ENCODE results near the gene YEATS2. TPM values are rescaled to one million over a fixed set of nuclear protein-coding genes. Genes with fewer than 3 reads are reported as not detected.
A peak's percentile ranks its signal among the peaks of the same experiment; 100 is the strongest.

The YEATS2 gene
- polyA plus RNA-seq, 3 donors = 4.2 to 33.0 (median 5.0) TPM

DNA sequence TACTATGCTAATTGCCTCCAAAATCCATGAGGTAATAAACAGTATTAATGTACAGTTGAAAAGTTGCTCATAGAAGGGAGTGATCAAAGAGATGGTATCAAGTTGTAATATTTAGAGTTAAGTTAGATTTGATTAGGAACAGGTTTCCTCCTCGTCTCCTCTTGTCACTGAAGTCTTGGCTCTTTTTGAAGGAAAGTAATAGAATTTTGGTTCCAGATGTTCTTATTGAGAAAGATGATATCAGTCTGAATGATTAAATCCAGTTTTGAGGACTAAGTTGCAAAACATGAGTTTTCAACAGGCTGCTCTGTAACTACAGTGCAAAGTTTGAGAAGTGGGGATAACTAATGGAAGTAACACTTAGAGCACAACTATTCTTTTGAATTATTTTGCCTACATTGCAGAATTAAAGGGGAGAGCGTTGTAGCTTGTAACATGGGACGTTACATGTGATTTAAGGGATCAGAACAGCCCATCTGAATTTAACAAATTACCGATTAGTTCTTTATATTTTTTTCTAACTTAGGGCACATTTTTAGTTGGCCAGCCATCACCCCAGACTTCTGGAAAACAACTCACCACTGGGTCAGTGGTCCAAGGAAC, 79.5 kb downstream of the YEATS2 start:
- Histone ChIP-seq H2AFZ (ENCODE audit: insufficient read depth, low read depth, low read length, poor library complexity, severe bottlenecking) (no peak overlapping the region), H3K27me3 (ENCODE audit: control insufficient read depth in 2 of 2, insufficient read depth in 2 of 2, low read length in 2 of 2) (no peaks in the 10 kb centered on the region), H3K4me2 (replicated peaks; ENCODE audit: extremely low read depth, low read length, poor library complexity, severe bottlenecking) (peak overlapping the region; percentile 25), H3K79me2 (ENCODE audit: insufficient read depth, low read length) (peaks cover 14% of the 10 kb centered on the region), H3K4me1 (ENCODE audit: control insufficient read depth in 1 of 2, insufficient read depth in 2 of 2, low read length in 2 of 2) (peaks cover 46 to 56% of the 10 kb centered on the region in 2 donors), H3K27ac (ENCODE audit: low read depth in 1 of 2, low read length in 2 of 2) (peak overlapping the region; percentile 52 to 68), H3K36me3 (replicated peaks in 1 of 2; ENCODE audit: control insufficient read depth in 1 of 2, insufficient read depth in 2 of 2, low read length in 2 of 2) (peaks cover 25 to 49% of the 10 kb centered on the region in 2 donors), H3K9ac (ENCODE audit: insufficient read depth, low read length, poor library complexity, severe bottlenecking) (no peak overlapping the region), H3K9me3 (replicated peaks in 1 of 2; ENCODE audit: control insufficient read depth in 1 of 2, insufficient read depth in 1 of 2, low read length in 2 of 2) (no peaks in the 10 kb centered on the region), H4K20me1 (ENCODE audit: insufficient read depth, low read length) (no peaks in the 10 kb centered on the region), H3K4me3 (replicated peaks in 1 of 3; ENCODE audit: low read depth in 2 of 3, low read length in 3 of 3) (peak overlapping the region in 1 of 3 experiments; percentile 54)
- WGBS (ENCODE audit: insufficient coverage) = no CpG with 5 or more reads among the region's 4 CpGs
- no peak for TF ChIP-seq CTCF (IDR thresholded peaks at IDR 0.05)
- Mint-ChIP-seq H3K4me3 (no peak overlapping the region), H3K36me3 (peaks cover 48 to 64% of the 10 kb centered on the region in 2 donors), H3K27me3 (ENCODE audit: low read depth in 3 of 3) (no peaks in the 10 kb centered on the region), H3K4me1 (peaks cover 45% of the 10 kb centered on the region), H3K9me3 (peaks cover 0 to 2% (median 0%) of the 10 kb centered on the region in 7 donors), H3K27ac (peak overlapping the region in 4 of 7 donors; percentile 82 to 93 (median 90))
- intact Hi-C loops (cut with micrococcal nuclease) = no loop called here
- no peak for DNase-seq

- Histone ChIP-seq H3K4me1 (ENCODE audit: control insufficient read depth in 1 of 2, insufficient read depth in 2 of 2, low read length in 2 of 2) (peaks cover 71 to 84% of the 10 kb centered on the region in 2 donors), H3K79me2 (ENCODE audit: insufficient read depth, low read length) (peaks cover 19% of the 10 kb centered on the region), H4K20me1 (ENCODE audit: insufficient read depth, low read length) (no peaks in the 10 kb centered on the region), H3K9me3 (replicated peaks in 1 of 2; ENCODE audit: control insufficient read depth in 1 of 2, insufficient read depth in 1 of 2, low read length in 2 of 2) (no peaks in the 10 kb centered on the region), H2AFZ (ENCODE audit: insufficient read depth, low read depth, low read length, poor library complexity, severe bottlenecking) (no peak overlapping the region), H3K27me3 (ENCODE audit: control insufficient read depth in 2 of 2, insufficient read depth in 2 of 2, low read length in 2 of 2) (no peaks in the 10 kb centered on the region), H3K36me3 (replicated peaks in 1 of 2; ENCODE audit: control insufficient read depth in 1 of 2, insufficient read depth in 2 of 2, low read length in 2 of 2) (peaks cover 14 to 21% of the 10 kb centered on the region in 2 donors), H3K9ac (ENCODE audit: insufficient read depth, low read length, poor library complexity, severe bottlenecking) (no peak overlapping the region), H3K4me2 (replicated peaks; ENCODE audit: extremely low read depth, low read length, poor library complexity, severe bottlenecking) (peak overlapping the region; percentile 63), H3K4me3 (replicated peaks in 1 of 3; ENCODE audit: low read depth in 2 of 3, low read length in 3 of 3) (peak overlapping the region in 2 of 3 experiments; percentile 17 to 61), H3K27ac (ENCODE audit: low read depth in 1 of 2, low read length in 2 of 2) (peak overlapping the region; percentile 59 to 68)
- TF ChIP-seq CTCF (IDR thresholded peaks at IDR 0.05) = no peak
- intact Hi-C loops (cut with micrococcal nuclease) = loop anchor here (5.0 to 10.0 kb wide), 2 partner anchors 95 to 97 kb away; no protein-coding TSS in a partner anchor
- Mint-ChIP-seq H3K27ac (peak overlapping the region; percentile 31 to 91 (median 86)), H3K36me3 (peaks cover 31 to 44% of the 10 kb centered on the region in 2 donors), H3K27me3 (ENCODE audit: low read depth in 3 of 3) (no peaks in the 10 kb centered on the region), H3K4me1 (peaks cover 70% of the 10 kb centered on the region), H3K9me3 (peaks cover 0 to 2% (median 0%) of the 10 kb centered on the region in 7 donors), H3K4me3 (peak overlapping the region; percentile 37 to 67)
- DNase-seq = peak; percentile 44 to 55 (median 54)
- WGBS (ENCODE audit: insufficient coverage) = 7% methylated on average over 2 of the region's 14 CpGs
These were observed 82.4 kb downstream of the YEATS2 start for GRCh38 chr3:183779896-183780465.
